ENCODE data around the gene TCF23.
"Not testable (repeated sequence)": the region's sequence is repeated elsewhere in the genome, so short reads cannot be mapped to it uniquely, and the experiment has no call there.

Gene TCF23

DNA sequence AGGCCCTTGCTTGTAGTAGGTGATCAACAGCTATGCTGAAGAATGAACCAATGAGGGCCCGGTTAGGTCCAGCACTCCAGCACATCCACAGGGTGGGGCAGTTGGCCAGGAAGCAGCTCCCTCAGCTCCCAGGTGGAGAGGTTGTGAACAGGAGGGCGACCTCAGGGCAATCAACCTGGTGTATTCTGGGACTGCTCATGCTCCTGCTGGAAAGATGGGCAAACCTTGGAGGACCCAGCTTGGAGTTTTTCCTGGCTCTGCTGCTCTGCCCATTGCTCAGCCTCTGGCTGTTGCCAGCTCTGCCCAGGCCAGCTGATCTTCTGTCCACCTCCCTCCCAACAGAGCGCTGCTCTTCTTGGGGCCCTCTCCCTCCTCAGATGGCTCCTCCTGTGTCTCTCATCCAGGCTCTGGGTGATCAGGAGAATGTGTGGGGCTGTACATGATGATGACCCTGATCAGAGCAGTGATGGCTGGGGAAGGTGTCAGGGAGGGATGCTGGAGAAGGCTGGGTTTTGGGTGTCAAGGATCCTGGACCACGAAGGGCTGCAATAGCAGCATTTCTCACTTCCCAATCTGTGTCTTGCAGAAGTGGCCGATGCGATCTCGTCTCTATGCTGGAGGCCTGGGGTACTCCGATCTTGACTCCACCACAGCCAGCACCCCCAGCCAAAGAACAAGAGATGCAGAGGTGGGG lies 3.4 kb downstream of the TCF23 start:
- DNase-seq (ENCODE audit: extremely low read depth in 1 of 2, low read depth in 1 of 2) = no peak

DNA sequence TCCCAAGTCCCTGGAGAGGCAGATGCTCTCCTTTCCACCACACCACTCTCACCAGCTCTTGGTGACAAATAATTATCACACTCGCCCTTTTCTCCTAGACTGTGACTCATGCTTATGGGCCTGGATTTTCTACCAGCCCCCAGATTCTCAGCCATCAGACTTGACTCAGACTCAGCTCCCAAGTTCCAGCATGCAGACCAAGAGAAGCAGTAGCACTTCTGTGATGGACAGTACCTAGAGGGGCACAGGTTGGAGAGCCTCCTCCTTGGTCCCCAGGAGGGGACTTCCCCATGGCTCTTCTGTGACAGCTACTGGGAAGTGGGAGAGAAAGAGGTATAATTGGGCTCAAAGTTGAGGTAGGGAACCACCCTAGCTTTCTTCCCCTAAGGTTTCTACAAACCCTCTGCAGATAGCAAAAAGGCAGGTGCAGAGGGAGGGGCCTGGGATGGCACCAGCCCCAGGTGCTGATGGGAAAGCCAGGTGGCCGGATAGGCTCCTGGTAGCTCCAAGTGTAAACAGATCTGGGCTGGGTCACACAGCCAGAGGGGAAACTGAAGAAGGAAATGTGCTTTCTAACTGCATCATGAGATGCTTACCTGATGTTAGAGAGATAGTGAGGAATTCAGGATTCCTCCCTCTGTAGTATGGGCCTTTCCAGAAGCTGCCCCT lies 4.1 kb downstream of the TCF23 start:
- DNase-seq (ENCODE audit: extremely low read depth in 1 of 2, low read depth in 1 of 2) = no peak

DNA sequence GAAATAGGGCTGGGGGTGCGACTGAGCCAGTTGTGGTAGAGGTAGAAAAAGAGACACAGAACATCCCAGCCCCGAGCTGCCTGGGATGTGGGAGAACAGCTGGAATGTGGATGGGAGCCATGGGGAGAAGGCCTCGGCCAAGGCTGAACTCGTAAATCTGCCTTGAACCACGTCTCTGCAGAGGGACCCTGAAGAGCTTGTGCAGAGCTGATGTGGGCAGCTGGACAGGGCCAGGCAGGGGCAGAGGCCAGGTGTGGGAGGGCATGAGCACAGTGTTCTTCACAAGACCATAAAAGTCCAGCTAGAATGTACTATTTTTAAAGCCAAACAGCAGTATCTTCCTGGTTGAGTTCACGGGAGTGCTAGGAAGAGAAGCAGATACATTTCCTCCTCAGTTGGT lies 5.7 kb downstream of the TCF23 start:
- DNase-seq (ENCODE audit: extremely low read depth in 1 of 2, low read depth in 1 of 2) = no peak

DNA sequence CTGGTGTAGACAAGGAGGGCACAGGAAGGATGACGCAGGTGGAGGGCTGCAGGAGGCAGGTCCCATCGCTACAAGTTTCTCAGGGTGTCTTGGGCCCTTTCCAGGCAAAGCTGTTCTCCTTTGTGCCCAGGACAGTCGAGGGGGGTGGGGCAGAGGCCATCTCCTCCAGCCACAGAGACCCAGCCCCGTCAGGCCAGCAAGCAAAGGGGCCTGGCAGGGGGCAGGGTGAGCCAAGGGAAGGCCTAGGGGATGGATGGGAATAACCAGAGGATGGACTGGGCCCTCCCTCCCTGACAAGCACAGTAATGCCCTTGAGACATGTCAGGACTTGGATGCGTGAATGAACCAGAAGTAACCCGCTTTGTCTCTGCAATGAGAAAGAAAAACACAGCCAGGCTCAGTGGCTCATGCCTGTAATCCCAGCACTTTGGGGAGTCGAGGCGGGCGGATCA lies 6.3 kb downstream of the TCF23 start:
- no peak for DNase-seq (ENCODE audit: extremely low read depth in 1 of 2, low read depth in 1 of 2)

DNA sequence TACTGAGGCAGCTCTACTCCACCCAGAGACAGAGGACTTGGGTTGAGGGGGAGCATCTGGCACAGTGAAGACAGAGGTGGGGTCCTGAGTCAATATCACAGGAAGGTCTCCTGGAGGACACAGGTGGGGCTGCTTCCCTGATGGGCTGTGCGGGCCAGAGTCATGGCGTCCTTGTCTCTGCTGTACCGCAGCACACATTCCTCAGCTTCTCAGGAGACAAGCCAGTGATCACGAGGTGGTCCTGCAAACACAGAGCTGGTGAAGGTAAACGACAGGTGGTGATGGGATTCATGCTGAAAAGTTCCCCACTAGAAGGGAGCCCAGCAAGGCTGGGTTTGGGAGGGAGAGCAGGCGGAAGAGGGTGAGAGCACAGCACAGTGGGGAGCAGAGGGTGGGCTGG lies 9.7 kb downstream of the TCF23 start:
- no peak for DNase-seq (ENCODE audit: extremely low read depth in 1 of 2, low read depth in 1 of 2)

DNA sequence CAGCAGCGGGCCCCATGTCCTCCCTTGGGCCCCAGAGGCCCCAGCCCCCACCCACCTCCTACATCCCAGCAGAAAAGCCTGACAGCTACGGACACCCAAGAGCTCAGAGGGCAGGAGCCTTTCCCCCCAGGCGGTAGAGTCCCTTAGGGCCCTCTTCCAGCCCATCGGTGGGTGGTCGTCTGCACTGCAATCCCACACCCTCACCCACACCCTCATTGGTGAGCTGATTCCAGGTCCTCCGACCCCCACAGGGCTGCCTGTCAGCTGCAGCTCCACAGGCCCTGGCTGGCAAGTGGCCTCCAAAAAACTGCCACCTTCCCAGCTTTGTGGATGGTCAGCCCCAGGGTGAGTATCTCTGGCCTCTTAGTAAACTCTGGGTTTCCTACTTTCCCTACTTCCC lies 10.5 kb downstream of the TCF23 start:
- no peak for DNase-seq (ENCODE audit: extremely low read depth in 1 of 2, low read depth in 1 of 2)

- no peak for DNase-seq (ENCODE audit: extremely low read depth in 1 of 2, low read depth in 1 of 2)
Observed at GRCh38 chr2:27160191-27160590, 11.4 kb downstream of the TCF23 start.

DNA sequence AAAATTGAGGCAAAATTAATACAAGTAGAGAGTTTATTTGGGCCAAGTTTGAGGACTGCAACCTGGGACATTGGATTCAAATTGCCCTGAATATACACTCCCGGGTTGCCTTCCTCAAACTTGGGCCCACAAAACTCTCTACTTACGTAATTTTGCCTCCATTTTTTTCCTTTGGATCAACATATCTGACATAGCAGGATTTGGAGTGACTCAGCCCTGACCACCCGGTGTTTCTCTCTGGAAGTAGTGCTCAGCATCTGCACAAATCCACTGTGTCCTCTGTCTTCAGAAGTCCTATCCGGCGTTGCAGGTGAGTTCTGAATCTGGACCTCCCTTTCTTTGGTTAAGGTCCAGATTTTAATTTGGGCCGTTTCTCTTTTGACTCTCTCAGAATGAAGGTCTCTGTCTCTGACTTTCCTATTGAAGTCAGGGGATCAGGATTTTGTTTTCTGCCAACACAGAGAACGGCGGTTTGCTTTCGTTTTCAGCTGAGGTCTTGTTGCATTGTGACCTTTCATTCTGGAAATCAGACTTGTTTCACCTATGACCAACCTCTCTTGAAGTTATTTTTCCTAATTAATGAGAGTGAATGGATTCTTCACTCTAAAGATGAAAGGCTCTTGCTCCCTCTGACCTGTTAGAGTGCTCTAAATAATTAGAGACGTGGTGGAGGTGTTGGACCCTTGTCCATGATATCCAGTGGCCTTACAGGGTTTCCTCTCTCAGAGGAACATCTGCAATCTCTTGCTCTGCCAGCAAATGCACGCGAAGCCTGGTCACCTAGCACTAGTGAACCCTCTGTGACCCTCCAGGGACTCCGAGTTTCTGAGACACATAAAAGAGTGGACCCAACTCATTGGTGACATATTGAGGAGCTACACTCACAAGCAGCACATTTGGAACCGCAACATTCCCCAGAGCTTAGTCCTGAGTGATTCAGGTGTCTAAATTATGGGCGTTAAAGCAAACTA lies 13.6 kb downstream of the TCF23 start:
- DNase-seq (ENCODE audit: extremely low read depth in 1 of 2, low read depth in 1 of 2) = no peak

- DNase-seq (ENCODE audit: extremely low read depth in 1 of 2, low read depth in 1 of 2) = no peak
Observed at GRCh38 chr2:27164960-27165763, 16.4 kb downstream of the TCF23 start.

DNA sequence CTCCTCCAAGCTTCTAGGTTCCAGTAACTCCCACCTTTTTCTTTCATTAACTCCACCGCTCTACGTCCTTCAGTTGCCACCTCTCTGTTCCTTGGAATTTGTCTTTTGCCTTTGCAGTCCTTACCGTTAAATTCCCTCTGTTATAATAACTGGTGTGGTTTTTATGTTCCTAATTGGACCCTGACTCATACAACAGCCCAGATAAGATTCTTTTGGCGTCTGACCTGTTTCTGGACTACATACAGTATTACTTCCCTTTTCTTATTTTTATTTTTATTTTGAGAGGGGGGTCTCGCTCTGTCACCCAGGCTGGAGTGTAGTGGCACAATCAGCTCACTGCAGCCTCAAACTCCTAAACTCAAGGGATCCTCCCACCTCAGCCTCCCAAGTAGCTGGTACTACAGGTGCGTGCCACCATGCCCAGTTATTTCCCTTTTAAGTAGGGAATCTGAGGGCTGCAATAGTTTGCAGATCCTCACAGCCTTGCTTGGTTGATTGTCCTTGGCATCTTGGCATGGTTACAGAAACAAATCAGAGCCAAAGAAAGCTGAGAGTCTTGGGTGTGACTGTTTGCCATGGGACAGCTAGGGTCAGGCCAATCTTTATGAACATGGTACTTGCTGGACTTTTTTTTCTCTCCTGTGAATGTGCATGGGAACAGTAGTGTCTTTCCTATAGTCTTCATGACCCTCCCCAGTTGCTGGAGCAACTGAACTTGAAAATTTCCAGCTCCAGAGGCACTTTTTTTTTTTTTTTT lies 22.0 kb downstream of the TCF23 start:
- no peak for DNase-seq (ENCODE audit: extremely low read depth in 1 of 2, low read depth in 1 of 2)

DNA sequence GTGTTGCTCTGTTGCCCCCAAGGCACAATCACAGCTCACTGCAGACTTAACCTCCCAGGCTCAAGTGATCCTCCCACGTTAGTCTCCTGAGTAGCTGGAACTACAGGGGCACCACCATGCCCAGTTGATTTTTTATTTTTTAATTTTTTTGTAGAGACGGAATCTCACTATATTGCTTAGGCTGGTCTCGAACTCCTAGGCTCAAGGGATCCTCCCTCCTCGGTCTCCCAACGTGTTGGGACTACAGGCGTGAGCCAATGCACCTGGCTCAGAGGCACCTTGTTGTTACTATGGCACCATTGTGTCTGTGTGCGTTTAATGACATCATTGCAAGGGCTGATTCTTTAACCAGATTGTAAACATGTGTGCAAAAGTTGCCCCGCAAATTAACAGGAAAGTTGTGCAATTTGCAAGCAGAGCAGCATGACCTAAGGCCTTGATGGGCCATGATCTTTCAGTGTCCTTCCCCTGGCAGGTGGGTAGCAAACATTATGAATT lies 22.6 kb downstream of the TCF23 start:
- DNase-seq (ENCODE audit: extremely low read depth in 1 of 2, low read depth in 1 of 2) = no peak

DNA sequence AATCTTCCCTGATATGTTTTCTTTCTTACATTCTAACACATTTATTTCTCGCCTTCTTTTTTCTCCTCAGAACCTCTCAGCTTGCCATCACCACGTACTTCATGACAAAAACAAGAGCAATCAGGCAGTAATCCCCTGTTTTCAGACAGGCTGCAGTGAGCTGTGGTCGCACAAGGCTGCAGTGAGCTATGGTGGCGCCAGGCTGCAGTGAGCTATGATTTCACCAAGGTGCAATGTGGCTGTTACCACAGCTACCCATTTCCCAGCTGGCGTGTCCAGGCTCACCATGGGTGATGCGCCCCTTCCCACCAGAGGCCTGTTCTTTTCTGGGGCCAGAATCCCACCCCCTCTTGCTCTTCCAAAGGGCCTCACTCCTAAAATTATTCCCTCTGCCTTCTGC lies 25.8 kb downstream of the TCF23 start:
- no peak for DNase-seq (ENCODE audit: extremely low read depth in 1 of 2, low read depth in 1 of 2)

- no peak for DNase-seq (ENCODE audit: extremely low read depth in 1 of 2, low read depth in 1 of 2)
Observed at GRCh38 chr2:27175330-27175729, 26.5 kb downstream of the TCF23 start.

DNA sequence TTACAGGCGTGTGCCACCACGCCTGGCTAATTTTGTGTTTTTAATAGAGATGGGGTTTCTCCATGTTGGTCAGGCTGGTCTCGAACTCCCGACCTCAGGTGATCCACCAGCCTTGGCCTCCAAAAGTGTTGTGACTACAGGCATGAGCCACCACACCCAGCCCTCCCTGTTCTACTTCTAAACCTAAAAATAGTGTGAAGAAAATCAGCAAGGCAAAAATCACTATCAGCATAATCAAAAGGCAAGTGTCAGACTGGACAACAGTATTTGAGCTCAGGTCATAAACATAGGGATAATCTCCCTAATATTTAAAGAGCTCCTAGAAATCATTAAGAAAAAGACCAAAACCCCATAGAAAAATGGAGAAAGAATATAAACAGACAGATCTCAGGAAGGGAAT lies 27.0 kb downstream of the TCF23 start:
- not testable (repeated sequence) for DNase-seq (ENCODE audit: extremely low read depth in 1 of 2, low read depth in 1 of 2)

DNA sequence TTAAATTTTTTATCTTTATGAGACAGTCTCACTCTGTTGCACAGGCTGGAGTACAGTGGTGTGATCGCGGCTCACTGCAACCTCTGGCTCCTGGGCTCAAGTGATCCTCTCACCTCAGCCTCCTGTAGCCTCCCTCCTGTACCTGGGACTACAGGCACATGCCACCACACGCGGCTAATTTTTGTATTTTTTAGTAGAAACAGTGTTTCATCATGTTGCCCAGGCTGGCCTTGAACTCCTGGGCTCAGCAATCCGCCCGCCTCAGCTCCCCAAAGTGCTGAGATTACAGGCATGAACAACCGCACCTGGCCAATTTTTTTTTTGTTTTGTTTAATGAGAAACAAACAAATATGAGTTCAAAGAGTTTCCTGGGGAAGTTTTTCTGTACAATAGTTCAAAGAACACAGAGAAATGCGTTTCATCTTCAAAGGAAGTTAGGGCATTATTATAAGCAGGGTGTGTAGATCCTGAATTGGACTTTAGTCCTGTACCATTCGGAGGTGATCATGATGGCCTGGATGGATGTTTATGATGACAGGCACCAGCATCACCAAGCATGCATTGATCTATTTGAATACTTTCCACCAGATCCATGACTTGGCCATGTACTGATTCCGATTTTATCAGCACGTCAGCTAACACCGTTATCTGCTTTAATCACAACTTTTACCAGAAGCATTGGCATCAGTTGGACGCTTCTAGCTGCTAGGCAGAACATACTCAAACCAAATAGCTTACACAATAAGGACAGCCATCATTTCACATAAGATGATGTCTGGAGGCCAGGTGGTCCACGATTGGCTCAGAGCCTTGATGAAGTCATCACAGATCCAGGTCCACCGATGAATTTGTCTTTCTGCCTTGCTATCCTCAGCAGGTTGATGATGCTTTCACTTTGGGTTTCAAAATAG lies 28.9 kb downstream of the TCF23 start:
- DNase-seq (ENCODE audit: extremely low read depth in 1 of 2, low read depth in 1 of 2) = no peak

DNA sequence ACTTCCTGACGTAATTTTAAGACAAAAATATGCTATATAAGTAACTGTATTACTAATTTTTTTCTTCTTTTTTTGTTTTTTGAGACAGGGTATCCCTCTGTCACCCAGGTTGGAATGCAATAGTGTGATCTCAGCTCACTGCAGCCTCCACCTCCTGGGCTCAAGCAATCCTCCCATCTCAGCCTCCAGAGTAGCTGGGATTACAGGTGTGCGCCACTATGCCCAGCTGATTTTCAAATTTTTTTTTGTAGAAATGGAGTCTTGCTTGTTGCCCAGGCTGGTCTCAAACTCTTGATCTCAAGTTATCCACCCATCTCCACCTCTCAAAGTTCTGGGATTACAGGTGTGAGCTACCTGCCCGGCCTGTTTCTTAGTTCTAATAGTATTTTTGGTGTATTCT lies 29.7 kb downstream of the TCF23 start:
- DNase-seq (ENCODE audit: extremely low read depth in 1 of 2, low read depth in 1 of 2) = no peak

DNA sequence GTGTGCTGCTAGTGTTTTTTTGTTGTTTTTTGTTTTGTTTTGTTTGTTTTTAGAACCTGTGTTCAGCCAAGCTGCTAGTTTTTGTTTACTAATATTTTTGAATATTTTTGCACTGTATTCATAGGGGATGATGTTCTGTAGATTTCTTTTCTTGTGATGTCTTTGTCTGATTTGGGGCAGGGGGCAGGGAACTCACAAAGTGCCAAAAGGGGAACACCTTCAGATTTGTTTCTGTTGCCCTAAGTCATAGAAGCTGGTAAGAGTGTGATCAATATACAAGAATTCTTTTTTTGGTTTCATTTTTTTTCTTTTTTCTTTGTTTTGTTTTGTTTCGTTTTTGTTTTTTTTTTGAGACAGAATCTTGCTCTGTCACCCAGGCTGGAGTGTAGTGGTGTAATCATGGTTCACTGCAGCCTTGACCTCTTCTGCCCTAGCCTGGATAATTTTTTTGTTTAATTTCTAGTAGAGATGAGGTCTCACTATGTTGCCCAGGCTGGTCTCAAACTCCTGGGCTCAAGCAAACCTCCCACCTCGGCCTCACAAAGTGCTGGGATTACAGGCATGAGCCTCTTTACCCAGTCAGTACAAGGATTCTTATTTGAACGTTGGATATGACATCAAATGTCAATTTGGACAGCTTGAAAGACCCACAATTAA lies 30.7 kb downstream of the TCF23 start:
- no peak for DNase-seq (ENCODE audit: extremely low read depth in 1 of 2, low read depth in 1 of 2)

DNA sequence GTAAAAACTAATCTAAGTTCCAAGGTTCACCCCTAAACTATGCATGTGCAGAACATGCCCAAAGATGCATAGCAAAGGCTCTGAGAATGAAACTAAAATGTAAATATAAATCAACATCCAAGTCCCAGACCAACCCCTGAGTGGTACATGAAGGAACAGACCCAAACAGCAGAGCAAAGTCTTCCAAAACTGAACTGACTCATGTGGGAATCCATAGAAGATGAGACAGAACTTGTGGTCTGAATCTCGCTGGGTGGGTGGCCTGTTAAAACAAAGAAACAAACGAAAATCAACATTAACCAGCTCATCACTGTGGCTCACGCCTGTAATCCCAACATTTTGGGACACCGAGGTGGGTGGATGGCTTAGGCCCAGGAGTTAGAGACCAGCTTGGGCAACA lies 33.5 kb downstream of the TCF23 start:
- DNase-seq (ENCODE audit: extremely low read depth in 1 of 2, low read depth in 1 of 2) = no peak

Data from activated CD8-positive, alpha-beta memory T cell treated with anti-CD3 and anti-CD28 coated beads for 1 hour (primary cell).